Gastroesophageal sphincter (tissue), 4 donors: ENCODE data around the gene RUNX3. TPM values are rescaled to one million over a fixed set of nuclear protein-coding genes. Genes with fewer than 3 reads are reported as not detected.

Source experiments
- ATAC-seq: fragments of 150-250 bp; one replicate; pipeline ENCODE4 v1.9.1; 2016; ENCODE audit warnings: mild to moderate bottlenecking, moderate library complexity
- H3K27ac ChIP-seq, 4 donors: fragments of 200-600 bp; sonication (generic) in 3 of 4; 1 replicate in 3 of 4; 2 replicates in 1 of 4; pipeline ENCODE4 v1.5.1; 2016 to 2019
- H3K27me3 ChIP-seq: fragments of 200-600 bp; sonication (generic); one replicate; pipeline ENCODE4 v1.5.1; 2019
- H3K36me3 ChIP-seq, 2 donors: fragments of 200-600 bp; sonication (generic); one replicate each; pipeline ENCODE4 v1.5.1; 2019; ENCODE audit warnings: control low read depth in 1 of 2
- H3K4me1 ChIP-seq, 3 donors: fragments of 200-600 bp; sonication (generic); 1 replicate in 2 of 3; 2 replicates in 1 of 3; pipeline ENCODE4 v1.5.1; 2016 to 2019; ENCODE audit warnings: control low read depth in 2 of 3
- H3K4me3 ChIP-seq, 2 donors: fragments of 200-600 bp; sonication (generic); one replicate each; pipeline ENCODE4 v1.5.1; 2019; ENCODE audit warnings: mild to moderate bottlenecking in 1 of 2, moderate library complexity in 1 of 2
- H3K9me3 ChIP-seq, 3 donors: fragments of 200-600 bp; sonication (generic); one replicate each; pipeline ENCODE4 v1.5.1; 2017 to 2019; ENCODE audit warnings: control low read depth in 2 of 3
- CTCF ChIP-seq, 4 experiments: fragments of 200-600 bp in 2 of 4; fragments of 450-650 bp in 2 of 4; sonication (generic) in 1 of 4; IDR thresholded peaks; one replicate each; pipeline ENCODE4 v1.5.1; 2017 to 2019; ENCODE audit warnings: antibody characterized with exemption in 4 of 4, mild to moderate bottlenecking in 2 of 4, moderate library complexity in 2 of 4
- EP300 ChIP-seq: sonication (generic); formaldehyde crosslinking; IDR thresholded peaks from one replicate; pipeline ENCODE4 v1.6.1; 2017; ENCODE audit warnings: antibody characterized with exemption, mild to moderate bottlenecking
- POLR2A ChIP-seq, 2 donors: fragments of 450-650 bp; IDR thresholded peaks; one replicate each; pipeline ENCODE4 v1.6.1; 2017; ENCODE audit warnings: antibody characterized with exemption in 2 of 2, mild to moderate bottlenecking in 2 of 2, moderate library complexity in 1 of 2
- POLR2AphosphoS5 ChIP-seq: sonication (generic); formaldehyde crosslinking; IDR thresholded peaks from one replicate; pipeline ENCODE4 v1.6.1; 2017; ENCODE audit warnings: antibody characterized with exemption
- WGBS, 2 donors: methylation state at CpG; one replicate each; pipeline ENCODE4 v1.1.5; 2018; ENCODE audit warnings: low coverage in 1 of 2; 5-methylcytosine and 5-hydroxymethylcytosine counted together
- total RNA-seq, 4 donors: library from RNA; depleted of rRNA; stranded (reverse); fragments of >200 nt; gene quantifications; one replicate each; pipeline ENCODE4 v1.1.0, GENCODE V29; 2016

Gene RUNX3
- total RNA-seq, 4 donors from 2014 or later, result 0.62 to 2.0 (median 1.3) TPM

- Histone ChIP-seq H3K4me3 (no peak overlapping the region), H3K27me3 (peaks cover 72% of the 10 kb centered on the region), H3K36me3 (no peaks in the 10 kb centered on the region), H3K9me3 (no peaks in the 10 kb centered on the region), H3K4me1 (no peaks in the 10 kb centered on the region), H3K27ac (no peak overlapping the region)
- no peak for TF ChIP-seq CTCF (IDR thresholded peaks at IDR 0.05)
- no peak for ATAC-seq
- 75 to 80% methylated on average over 2 to 8 of the region's 10 CpGs for WGBS, 2 donors
Observed at GRCh38 chr1:24903011-24903461, 27.0 kb downstream of the RUNX3 start.

GRCh38 chr1:24902471-24902891 is 27.6 kb downstream of the RUNX3 start:
- ATAC-seq, result no peak
- Histone ChIP-seq H3K9me3 (no peaks in the 10 kb centered on the region), H3K4me1 (no peaks in the 10 kb centered on the region), H3K36me3 (no peaks in the 10 kb centered on the region), H3K4me3 (no peak overlapping the region), H3K27ac (no peak overlapping the region), H3K27me3 (peaks cover 76% of the 10 kb centered on the region)
- TF ChIP-seq CTCF (IDR thresholded peaks at IDR 0.05), result no peak
- no peak for TF ChIP-seq POLR2A (IDR thresholded peaks at IDR 0.05)
- TF ChIP-seq EP300, result no peak
- no peak for TF ChIP-seq POLR2AphosphoS5
- 88% methylated on average over 5 of the region's 22 CpGs; no CpG with 5 or more reads in 1 of the 2 donors for WGBS, 2 donors

GRCh38 chr1:24901791-24902470 is 28.1 kb downstream of the RUNX3 start:
- 100% methylated on average over 2 of the region's 38 CpGs; no CpG with 5 or more reads in 1 of the 2 donors for WGBS, 2 donors
- Histone ChIP-seq H3K4me3 (no peak overlapping the region), H3K36me3 (no peaks in the 10 kb centered on the region), H3K9me3 (no peaks in the 10 kb centered on the region), H3K4me1 (no peaks in the 10 kb centered on the region), H3K27me3 (peaks cover 81% of the 10 kb centered on the region), H3K27ac (no peak overlapping the region)
- TF ChIP-seq EP300 (no peak), CTCF (IDR thresholded peaks at IDR 0.05) (no peak), POLR2A (IDR thresholded peaks at IDR 0.05) (no peak), POLR2AphosphoS5 (no peak)
- no peak for ATAC-seq

GRCh38 chr1:24900985-24901781 is 28.9 kb downstream of the RUNX3 start:
- no peaks in the 10 kb centered on the region for H3K36me3 ChIP-seq
- TF ChIP-seq POLR2AphosphoS5, result no peak
- TF ChIP-seq CTCF (IDR thresholded peaks at IDR 0.05), result no peak
- TF ChIP-seq EP300, result no peak
- no peak for TF ChIP-seq POLR2A (IDR thresholded peaks at IDR 0.05)
- no peak overlapping the region for H3K4me3 ChIP-seq
- no peaks in the 10 kb centered on the region for H3K9me3 ChIP-seq
- peaks cover 81% of the 10 kb centered on the region for H3K27me3 ChIP-seq
- no peaks in the 10 kb centered on the region for H3K4me1 ChIP-seq
- no peak overlapping the region for H3K27ac ChIP-seq
- no peak for ATAC-seq
- WGBS, 2 donors, result 60% methylated on average over 1 of the region's 12 CpGs; no CpG with 5 or more reads in 1 of the 2 donors
